Measurements from ENCODE around the gene ZC3H4.
A peak's percentile ranks its signal among the peaks of the same experiment; 100 is the strongest.

The ZC3H4 gene

DNA sequence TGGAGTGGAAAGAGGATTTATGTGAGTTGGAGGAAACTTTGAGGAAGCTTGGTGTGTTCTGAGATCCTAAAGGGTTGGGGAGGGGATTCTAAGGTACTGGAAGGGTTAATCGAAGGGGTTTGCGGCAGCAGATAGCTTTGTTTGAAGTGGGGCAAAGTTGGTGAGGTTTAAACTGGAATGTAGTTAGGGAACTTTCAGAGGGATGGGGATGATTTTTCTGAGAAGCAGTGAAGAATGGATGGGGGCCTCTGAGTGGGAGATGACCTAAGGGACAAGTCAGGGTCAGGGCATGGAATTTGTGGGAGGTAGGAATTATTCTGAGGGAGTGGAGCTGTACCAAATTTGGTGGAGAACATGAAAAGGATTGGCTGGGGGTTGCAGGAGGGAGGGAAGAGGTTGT is 21.0 kb upstream of the ZC3H4 start:
- DNase-seq (ENCODE audit: low read depth), result no peak
- no peak overlapping the region for H3K4me3 ChIP-seq (replicated peaks; ENCODE audit: low read depth, low read length)
- TF ChIP-seq, protein P1, sequence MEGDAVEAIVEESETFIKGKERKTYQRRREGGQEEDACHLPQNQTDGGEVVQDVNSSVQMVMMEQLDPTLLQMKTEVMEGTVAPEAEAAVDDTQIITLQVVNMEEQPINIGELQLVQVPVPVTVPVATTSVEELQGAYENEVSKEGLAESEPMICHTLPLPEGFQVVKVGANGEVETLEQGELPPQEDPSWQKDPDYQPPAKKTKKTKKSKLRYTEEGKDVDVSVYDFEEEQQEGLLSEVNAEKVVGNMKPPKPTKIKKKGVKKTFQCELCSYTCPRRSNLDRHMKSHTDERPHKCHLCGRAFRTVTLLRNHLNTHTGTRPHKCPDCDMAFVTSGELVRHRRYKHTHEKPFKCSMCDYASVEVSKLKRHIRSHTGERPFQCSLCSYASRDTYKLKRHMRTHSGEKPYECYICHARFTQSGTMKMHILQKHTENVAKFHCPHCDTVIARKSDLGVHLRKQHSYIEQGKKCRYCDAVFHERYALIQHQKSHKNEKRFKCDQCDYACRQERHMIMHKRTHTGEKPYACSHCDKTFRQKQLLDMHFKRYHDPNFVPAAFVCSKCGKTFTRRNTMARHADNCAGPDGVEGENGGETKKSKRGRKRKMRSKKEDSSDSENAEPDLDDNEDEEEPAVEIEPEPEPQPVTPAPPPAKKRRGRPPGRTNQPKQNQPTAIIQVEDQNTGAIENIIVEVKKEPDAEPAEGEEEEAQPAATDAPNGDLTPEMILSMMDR (IDR thresholded peaks at IDR 0.05; ENCODE audit: low read length, missing control alignments), result no peak

DNA sequence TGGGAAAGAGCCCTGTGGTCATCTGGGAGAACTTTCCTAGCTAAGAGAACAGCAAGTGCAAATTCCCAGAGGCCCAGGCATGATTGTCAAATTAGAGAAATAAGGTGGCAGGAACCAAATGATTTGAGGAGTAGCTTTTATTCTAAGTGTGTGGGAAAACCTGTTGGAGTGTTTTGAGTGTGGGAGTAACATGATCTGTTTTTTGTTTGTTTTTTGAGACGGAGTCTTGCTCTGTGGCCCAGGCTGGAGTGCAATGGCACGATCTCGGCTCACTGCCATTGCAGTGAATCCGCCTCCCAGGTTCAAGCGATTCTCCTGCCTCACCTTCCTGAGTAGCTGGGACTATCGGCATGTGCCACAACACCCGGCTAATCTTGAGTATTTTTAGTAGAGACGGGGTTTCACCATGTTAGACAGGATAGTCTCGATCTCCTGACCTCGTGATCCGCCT is 19.5 kb upstream of the ZC3H4 start:
- DNase-seq (ENCODE audit: low read depth), result no peak
- TF ChIP-seq, protein P1 (IDR thresholded peaks at IDR 0.05; ENCODE audit: low read length, missing control alignments), result no peak
- H3K4me3 ChIP-seq (replicated peaks; ENCODE audit: low read depth, low read length), result no peak overlapping the region

DNA sequence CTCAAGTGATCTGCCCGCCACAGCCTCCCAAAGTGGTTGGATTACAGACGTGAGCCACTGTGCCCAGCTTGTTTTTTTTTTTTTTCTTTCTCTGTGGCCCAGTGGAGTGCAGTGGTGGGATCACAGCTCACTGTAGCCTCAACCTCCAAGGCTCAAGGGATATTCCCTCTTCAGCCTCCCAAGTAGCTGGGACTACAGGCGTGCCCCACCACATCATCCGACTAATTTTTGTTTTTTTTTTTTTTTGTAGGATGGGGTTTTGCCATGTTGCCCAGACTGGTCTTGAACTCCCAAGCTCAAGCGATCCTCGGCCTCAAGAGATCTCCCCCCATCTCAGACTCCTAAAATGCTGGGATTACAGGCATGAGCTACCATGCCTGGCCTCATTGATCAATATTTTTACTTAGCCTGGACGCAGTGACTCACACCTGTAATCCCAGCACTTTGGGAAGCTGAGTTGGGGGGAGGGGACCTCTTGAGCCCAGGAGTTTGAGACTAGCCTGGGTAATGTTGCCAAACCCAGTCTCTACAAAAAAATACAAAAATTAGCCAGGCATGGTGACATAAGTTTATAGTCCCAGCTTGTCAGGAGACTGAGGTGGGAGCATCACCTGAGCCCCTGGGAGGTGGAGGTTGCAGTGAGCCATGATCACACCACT is 18.7 kb upstream of the ZC3H4 start:
- TF ChIP-seq, protein P1 (IDR thresholded peaks at IDR 0.05; ENCODE audit: low read length, missing control alignments), result no peak
- peak overlapping the region; percentile 95 for H3K4me3 ChIP-seq (replicated peaks; ENCODE audit: low read depth, low read length)
- DNase-seq (ENCODE audit: low read depth), result no peak

DNA sequence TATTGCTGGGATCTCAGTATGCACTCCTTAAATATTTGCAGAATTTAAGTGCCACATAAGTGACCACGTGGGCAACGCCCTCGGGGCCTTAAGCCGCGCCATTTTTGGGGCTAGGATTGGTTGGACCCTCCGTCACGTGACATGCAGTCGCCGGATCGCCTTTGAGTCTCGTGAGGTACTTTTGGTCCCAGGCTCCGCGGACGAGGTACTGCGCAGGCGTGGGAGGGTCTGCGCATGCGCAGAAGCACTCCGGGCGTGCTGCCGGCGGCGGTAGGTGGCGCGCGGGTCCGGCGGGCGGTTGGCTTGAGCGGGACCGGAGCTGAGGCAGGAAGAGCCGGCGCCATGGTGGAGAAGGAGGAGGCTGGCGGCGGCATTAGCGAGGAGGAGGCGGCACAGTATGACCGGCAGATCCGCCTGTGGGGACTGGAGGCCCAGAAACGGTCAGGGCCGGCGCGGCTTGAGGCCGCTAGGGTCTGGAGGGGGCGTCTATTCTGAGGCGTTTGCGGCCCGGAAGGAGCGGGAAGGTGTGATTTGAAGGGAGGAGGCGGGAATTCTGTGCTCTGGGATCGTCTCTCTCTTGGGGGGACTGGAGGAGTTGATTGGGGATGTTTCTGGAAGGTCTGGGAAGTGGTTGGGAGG is 17.1 kb upstream of the ZC3H4 start, which contains the start of gene SAE1:
Gene SAE1 (plus strand): TSS at position 247 of the 639 bp plus-strand sequence. CDS start 96 bp downstream, at position 343.
- TF ChIP-seq, protein P1 (IDR thresholded peaks at IDR 0.05; ENCODE audit: low read length, missing control alignments), result peak; percentile 35
- H3K4me3 ChIP-seq (replicated peaks; ENCODE audit: low read depth, low read length), result peak within 1 kb of the TSS; percentile 95
- peak; percentile 99 for DNase-seq (ENCODE audit: low read depth)

DNA sequence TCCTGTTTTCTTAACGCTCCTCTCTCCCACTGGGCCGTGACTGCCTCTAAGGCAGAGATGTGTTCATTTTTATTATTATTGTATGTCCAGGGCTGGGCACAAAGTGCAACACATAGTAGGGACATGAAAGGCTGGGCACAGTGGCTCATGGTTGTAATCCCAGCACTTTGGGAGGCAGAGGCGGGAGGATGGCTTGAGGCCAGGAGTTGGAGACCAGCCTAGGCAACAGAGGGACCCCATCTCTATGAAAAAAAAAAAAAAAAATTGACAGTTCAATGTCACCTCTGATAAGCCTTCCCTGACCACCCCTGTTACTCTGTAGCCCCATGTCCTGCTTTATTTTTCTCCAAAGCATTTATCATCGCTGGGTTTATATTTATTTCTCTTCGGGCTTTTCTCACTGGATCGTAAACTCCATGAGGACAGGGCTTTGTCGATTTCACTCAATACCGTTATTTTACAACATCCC is 16.6 kb upstream of the ZC3H4 start:
- no peak for DNase-seq (ENCODE audit: low read depth)
- TF ChIP-seq, protein P1 (IDR thresholded peaks at IDR 0.05; ENCODE audit: low read length, missing control alignments), result no peak
- H3K4me3 ChIP-seq (replicated peaks; ENCODE audit: low read depth, low read length), result no peak overlapping the region

DNA sequence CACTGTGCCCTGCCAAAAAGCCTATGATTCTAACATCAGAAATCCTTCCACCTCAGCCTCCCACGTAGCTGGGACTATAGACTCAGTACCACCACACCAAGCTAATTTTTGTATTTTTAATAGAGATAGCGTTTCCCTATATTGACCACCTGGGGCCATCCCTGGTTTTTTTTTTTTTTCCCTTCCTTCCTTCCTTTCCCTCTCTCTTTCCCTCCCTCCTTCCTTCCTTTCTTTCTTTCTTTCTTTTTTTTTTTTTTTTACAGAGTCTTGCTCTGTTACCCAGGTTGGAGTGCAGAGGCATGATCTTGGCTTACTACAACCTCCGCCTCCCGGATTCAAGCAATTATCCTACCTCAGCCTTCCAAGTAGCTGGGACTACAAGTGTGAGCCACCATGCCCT is 16.0 kb upstream of the ZC3H4 start:
- TF ChIP-seq, protein P1 (IDR thresholded peaks at IDR 0.05; ENCODE audit: low read length, missing control alignments), result no peak
- DNase-seq (ENCODE audit: low read depth), result no peak
- no peak overlapping the region for H3K4me3 ChIP-seq (replicated peaks; ENCODE audit: low read depth, low read length)
